Loucy (cell line): ENCODE data around the gene OGDH.

Experiments used
- CTCF ChIP-seq: fragments of 200-600 bp; sonication (generic); conservative IDR thresholded peaks from 2 replicates; pipeline ENCODE4 v1.5.1; 2014; ENCODE audit warnings: mild to moderate bottlenecking, antibody characterized with exemption, low read length
- EZH2phosphoT487 ChIP-seq: fragments of 200-600 bp; IDR thresholded peaks from 2 replicates; pipeline ENCODE4 v1.6.1; 2018; ENCODE audit warnings: antibody characterized with exemption, mild to moderate bottlenecking, moderate library complexity, borderline replicate concordance

GRCh38 chr7:44655341-44655740 is 48.9 kb downstream of the OGDH start:
- no peak for TF ChIP-seq CTCF
- TF ChIP-seq EZH2phosphoT487: no peak
